Measurements from ENCODE around the gene CYTIP. TPM values are rescaled to one million over a fixed set of nuclear protein-coding genes. Genes with fewer than 3 reads are reported as not detected.

The CYTIP gene
- total RNA-seq, 1 experiment from 2014 or later, result 1.2 TPM

DNA sequence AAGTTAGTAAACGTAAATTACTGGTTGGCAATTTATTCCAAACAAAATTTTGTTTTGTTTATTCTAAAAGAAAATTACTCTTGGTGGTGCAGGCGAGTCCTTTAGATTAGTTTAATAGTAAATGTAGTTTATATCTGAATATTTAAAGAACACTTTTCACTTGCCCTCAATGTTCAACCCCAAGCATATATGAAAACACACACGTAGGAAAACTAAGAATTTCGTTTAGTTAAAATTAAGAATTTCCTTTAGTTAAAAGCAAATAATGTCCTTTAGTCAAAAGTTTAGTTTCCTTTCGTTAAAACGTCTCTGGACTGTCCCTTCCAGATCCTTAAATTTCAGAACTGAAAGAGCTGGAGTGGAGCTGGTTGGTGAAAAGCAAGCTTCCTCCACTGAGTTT lies 19.1 kb upstream of the CYTIP start:
- Mint-ChIP-seq H3K36me3 (no peaks in the 10 kb centered on the region), H3K4me1 (peaks cover 22% of the 10 kb centered on the region), H3K9me3 (no peaks in the 10 kb centered on the region), H3K27ac (no peak overlapping the region), H3K4me3 (no peak overlapping the region), H3K27me3 (ENCODE audit: low read depth) (no peaks in the 10 kb centered on the region)
- DNase-seq (ENCODE audit: low spot score), result no peak
- POLR2A ChIA-PET, result no interaction called here
- TF ChIP-seq TEAD4 (CRISPR knock-in tag; IDR thresholded peaks at IDR 0.05) (no peak), RORB (CRISPR knock-in tag; IDR thresholded peaks at IDR 0.05) (no peak), RELA (CRISPR knock-in tag; IDR thresholded peaks at IDR 0.05; ENCODE audit: borderline replicate concordance) (no peak), ETV6 (CRISPR knock-in tag; IDR thresholded peaks at IDR 0.05) (no peak), ERG (CRISPR knock-in tag; IDR thresholded peaks at IDR 0.05) (no peak), ZNF219 (CRISPR knock-in tag; IDR thresholded peaks at IDR 0.05; ENCODE audit: borderline replicate concordance) (no peak), MYBL2 (CRISPR knock-in tag; IDR thresholded peaks at IDR 0.05) (no peak), ZNF281 (CRISPR knock-in tag; IDR thresholded peaks at IDR 0.05) (no peak)
- TF ChIP-seq, protein P1, sequence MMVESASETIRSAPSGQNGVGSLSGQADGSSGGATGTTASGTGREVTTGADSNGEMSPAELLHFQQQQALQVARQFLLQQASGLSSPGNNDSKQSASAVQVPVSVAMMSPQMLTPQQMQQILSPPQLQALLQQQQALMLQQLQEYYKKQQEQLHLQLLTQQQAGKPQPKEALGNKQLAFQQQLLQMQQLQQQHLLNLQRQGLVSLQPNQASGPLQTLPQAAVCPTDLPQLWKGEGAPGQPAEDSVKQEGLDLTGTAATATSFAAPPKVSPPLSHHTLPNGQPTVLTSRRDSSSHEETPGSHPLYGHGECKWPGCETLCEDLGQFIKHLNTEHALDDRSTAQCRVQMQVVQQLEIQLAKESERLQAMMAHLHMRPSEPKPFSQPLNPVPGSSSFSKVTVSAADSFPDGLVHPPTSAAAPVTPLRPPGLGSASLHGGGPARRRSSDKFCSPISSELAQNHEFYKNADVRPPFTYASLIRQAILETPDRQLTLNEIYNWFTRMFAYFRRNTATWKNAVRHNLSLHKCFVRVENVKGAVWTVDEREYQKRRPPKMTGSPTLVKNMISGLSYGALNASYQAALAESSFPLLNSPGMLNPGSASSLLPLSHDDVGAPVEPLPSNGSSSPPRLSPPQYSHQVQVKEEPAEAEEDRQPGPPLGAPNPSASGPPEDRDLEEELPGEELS (CRISPR knock-in tag; IDR thresholded peaks at IDR 0.05), result no peak
- CTCF ChIA-PET, result interaction anchor here (1.0 kb wide), 1 partner anchor 135 kb away, joined by 3 read pairs; no protein-coding TSS in a partner anchor
- ATAC-seq, result no peak

DNA sequence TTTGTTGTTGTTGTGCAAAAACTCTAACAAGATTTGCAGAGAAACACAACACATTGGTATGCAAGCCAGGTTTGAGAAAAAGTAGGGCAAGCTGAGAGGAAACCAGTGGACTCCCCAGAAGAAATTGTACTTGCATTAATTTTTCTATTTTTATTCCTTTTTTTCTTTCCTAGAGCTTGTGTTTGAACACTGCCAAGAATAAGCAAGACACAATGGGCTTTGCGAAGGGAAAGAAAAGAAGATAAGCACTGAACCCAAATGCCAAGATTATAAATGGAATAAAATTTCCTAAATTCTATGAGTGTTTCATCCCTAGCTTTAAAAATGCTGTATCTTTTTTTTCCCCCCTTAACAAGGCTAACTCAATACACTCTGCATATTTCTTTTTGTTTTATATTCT lies 17.0 kb upstream of the CYTIP start:
- POLR2A ChIA-PET, result no interaction called here
- CTCF ChIA-PET, result interaction anchor here (0.7 to 2.0 kb wide), 3 partner anchors 125 to 158 kb away, joined by 3 to 14 read pairs (median 8); no protein-coding TSS in a partner anchor

More for the DNA sequence above, 17.0 kb upstream of the CYTIP start:
- Mint-ChIP-seq H3K4me1 (peaks cover 22% of the 10 kb centered on the region), H3K27me3 (ENCODE audit: low read depth) (no peaks in the 10 kb centered on the region), H3K4me3 (no peak overlapping the region), H3K9me3 (no peaks in the 10 kb centered on the region), H3K36me3 (no peaks in the 10 kb centered on the region), H3K27ac (no peak overlapping the region)
- TF ChIP-seq ZNF138 (CRISPR knock-in tag; conservative IDR thresholded peaks at IDR 0.05), result no peak
- TF ChIP-seq GTF2I (CRISPR knock-in tag; conservative IDR thresholded peaks at IDR 0.05), result no peak
- TF ChIP-seq, protein P2, sequence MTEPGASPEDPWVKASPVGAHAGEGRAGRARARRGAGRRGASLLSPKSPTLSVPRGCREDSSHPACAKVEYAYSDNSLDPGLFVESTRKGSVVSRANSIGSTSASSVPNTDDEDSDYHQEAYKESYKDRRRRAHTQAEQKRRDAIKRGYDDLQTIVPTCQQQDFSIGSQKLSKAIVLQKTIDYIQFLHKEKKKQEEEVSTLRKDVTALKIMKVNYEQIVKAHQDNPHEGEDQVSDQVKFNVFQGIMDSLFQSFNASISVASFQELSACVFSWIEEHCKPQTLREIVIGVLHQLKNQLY (CRISPR knock-in tag; IDR thresholded peaks at IDR 0.05), result no peak
- TF ChIP-seq ZBTB21 (CRISPR knock-in tag; IDR thresholded peaks at IDR 0.05; ENCODE audit: borderline replicate concordance), result no peak
- no peak for TF ChIP-seq ATF2 (CRISPR knock-in tag; IDR thresholded peaks at IDR 0.05; ENCODE audit: borderline replicate concordance, low read depth)
- no peak for TF ChIP-seq TCF7 (CRISPR knock-in tag; IDR thresholded peaks at IDR 0.05; ENCODE audit: low read depth)
- TF ChIP-seq ATF3 (CRISPR knock-in tag; conservative IDR thresholded peaks at IDR 0.05), result no peak
- no peak for TF ChIP-seq ZNF232 (CRISPR knock-in tag; IDR thresholded peaks at IDR 0.05)
- TF ChIP-seq, protein P3, sequence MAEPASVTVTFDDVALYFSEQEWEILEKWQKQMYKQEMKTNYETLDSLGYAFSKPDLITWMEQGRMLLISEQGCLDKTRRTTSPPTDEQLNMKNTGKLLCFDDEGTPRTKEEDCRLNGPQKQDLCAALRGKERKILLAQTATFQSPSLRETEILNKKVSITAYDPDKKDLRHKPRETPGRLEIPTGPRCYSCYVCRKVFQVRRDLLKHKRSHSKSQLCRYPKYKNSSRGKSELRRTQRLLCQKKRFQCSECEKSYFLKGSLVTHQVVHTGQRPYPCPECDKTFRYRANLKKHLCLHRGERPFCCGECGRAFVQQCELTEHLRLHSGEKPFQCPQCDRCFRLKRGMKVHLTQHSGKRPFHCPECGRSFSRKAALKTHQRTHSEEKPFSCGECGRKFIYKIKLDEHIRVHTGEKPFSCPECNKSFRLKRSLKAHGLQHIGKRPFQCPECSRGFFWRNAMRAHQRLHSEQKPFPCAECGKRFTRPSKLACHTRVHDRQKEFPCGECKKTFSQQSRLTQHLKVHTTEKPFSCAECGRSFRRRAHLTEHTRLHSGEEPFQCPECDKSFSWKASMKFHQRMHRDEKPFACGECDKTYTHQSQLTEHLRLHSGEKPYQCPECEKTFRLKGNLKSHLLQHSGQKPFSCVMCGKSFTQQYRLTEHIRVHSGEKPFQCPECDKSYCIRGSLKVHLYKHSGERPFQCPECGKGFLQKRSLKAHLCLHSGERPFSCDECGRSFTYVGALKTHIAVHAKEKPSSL (CRISPR knock-in tag; conservative IDR thresholded peaks at IDR 0.05), result no peak
- no peak for TF ChIP-seq SMAD4 (CRISPR knock-in tag; IDR thresholded peaks at IDR 0.05)
- TF ChIP-seq CREM (CRISPR knock-in tag; IDR thresholded peaks at IDR 0.05), result no peak
- TF ChIP-seq USF1 (CRISPR knock-in tag; IDR thresholded peaks at IDR 0.05), result no peak
- TF ChIP-seq CBFB (CRISPR knock-in tag; IDR thresholded peaks at IDR 0.05; ENCODE audit: low read depth), result no peak
- TF ChIP-seq PRRX2 (CRISPR knock-in tag; IDR thresholded peaks at IDR 0.05), result no peak
- DNase-seq (ENCODE audit: low spot score), result no peak
- ATAC-seq, result no peak
